ENCODE measurements around the gene CCDC159.

DNA sequence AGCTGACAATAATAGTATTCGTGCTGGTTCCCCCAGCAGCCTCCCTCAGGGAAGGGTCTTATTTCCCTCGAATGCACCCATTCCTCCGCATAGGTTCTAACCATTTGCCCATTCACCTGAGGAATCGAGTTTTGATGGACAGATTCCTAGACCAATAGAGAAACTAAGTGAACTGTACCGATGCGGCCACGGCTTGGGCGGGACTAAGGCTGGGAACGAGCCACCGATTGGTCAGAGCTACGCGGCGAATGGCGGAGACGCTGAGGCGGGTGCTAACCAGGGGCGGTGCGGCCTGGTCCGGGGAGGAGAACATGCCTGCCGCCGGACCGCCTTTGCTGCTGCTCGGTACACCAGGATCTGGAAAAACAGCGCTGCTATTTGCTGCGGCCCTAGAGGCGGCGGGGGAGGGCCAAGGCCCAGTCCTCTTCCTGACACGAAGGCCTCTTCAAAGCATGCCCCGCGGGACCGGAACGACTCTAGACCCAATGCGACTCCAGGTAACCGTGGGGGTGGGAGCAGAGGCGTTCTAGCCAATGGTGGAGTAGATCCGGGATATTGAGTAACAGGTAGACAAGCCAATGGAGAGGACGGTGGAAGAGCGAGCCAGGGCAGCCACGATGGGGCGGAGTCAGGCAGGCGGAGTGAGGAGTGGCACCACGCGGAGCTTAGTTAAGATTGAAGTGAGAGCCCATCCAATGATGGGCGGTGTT lies 28.3 kb downstream of the CCDC159 start, which contains the start of gene SWSAP1:
- TF ChIP-seq CTCF (IDR thresholded peaks at IDR 0.05): peak in 1 of 4 experiments; percentile 1
- peak in 1 of 2 donors; percentile 55 for TF ChIP-seq POLR2A (IDR thresholded peaks at IDR 0.05)
